SK-N-SH (cell line): ENCODE results near the gene MYO5C. TPM values are rescaled to one million over a fixed set of nuclear protein-coding genes. Genes with fewer than 3 reads are reported as not detected.

Experiments used
- CTCF ChIA-PET: fragments of 300-600, 350-600 bp; formaldehyde crosslinking; extraction: SDS; loops from one replicate; lab custom pipeline; 2021; lab: Yijun Ruan, JAX
- POLR2A ChIA-PET: fragments of 350-600 bp; sonication (Branson Sonifier 250); formaldehyde crosslinking; extraction: SDS; loops from one replicate; lab custom pipeline; 2020; ENCODE audit warnings: antibody characterized with exemption, inconsistent platforms; lab: Yijun Ruan, JAX
- DNase-seq: peaks from one replicate; pipeline ENCODE4 v3.0.0; 2012
- H2AFZ ChIP-seq: fragments of 200-600 bp; sonication (generic); 2 replicates; pipeline ENCODE4 v1.8.1; 2016; ENCODE audit warnings: antibody characterized with exemption, mild to moderate bottlenecking, low read depth
- H3F3A ChIP-seq: fragments of 200-600 bp; sonication (generic); replicated peaks from 2 replicates; pipeline ENCODE3; 2016; ENCODE audit warnings: antibody characterized with exemption, mild to moderate bottlenecking; ENCODE audit not compliant: insufficient read depth
- H3K27ac ChIP-seq, 2 experiments: fragments of 200-500 bp in 1 of 2; fragments of 200-600 bp in 1 of 2; sonication (Bioruptor generic) in 1 of 2; sonication (generic), shearing (Covaris generic) in 1 of 2; 2 replicates each; pipeline versions ENCODE4 v1.5.1 to v1.6.1; 2014 to 2016; ENCODE audit warnings: low read depth in 2 of 2, inconsistent platforms in 1 of 2, low read length in 1 of 2, mild to moderate bottlenecking in 1 of 2, mixed read lengths in 1 of 2
- H3K27me3 ChIP-seq: fragments of 200-600 bp; sonication (generic), shearing (Covaris generic); 2 replicates; pipeline ENCODE4 v1.6.1; 2016; ENCODE audit warnings: mixed run types; ENCODE audit not compliant: insufficient read depth
- H3K36me3 ChIP-seq, 2 experiments: fragments of 200-500 bp in 1 of 2; fragments of 200-600 bp in 1 of 2; sonication (Bioruptor generic) in 1 of 2; sonication (generic) in 1 of 2; replicated peaks in 1 of 2; 2 replicates each; pipeline versions ENCODE3 to v1.5.1; 2014 to 2016; ENCODE audit warnings: low read length in 1 of 2, mild to moderate bottlenecking in 1 of 2; ENCODE audit not compliant: insufficient read depth in 2 of 2, control insufficient read depth in 1 of 2
- H3K4me1 ChIP-seq, 2 experiments: fragments of 200-500 bp in 1 of 2; fragments of 200-600 bp in 1 of 2; sonication (Bioruptor generic) in 1 of 2; sonication (generic), shearing (Covaris generic) in 1 of 2; 2 replicates each; pipeline versions ENCODE4 v1.5.1 to v1.6.1; 2014 to 2016; ENCODE audit warnings: low read depth in 1 of 2, low read length in 1 of 2, mixed run types in 1 of 2; ENCODE audit not compliant: insufficient read depth in 2 of 2, control insufficient read depth in 1 of 2
- H3K4me2 ChIP-seq: fragments of 200-600 bp; sonication (generic), shearing (Covaris generic); 2 replicates; pipeline ENCODE4 v1.6.1; 2017; ENCODE audit warnings: mixed run types
- H3K4me3 ChIP-seq, 2 experiments: fragments of 200-500 bp in 1 of 2; fragments of 200-600 bp in 1 of 2; sonication (Bioruptor generic) in 1 of 2; sonication (generic), shearing (Covaris generic) in 1 of 2; 2 replicates each; pipeline versions ENCODE4 v1.5.1 to v1.8.1; 2014 to 2016; ENCODE audit warnings: low read depth in 2 of 2, inconsistent platforms in 1 of 2, low read length in 1 of 2, mild to moderate bottlenecking in 1 of 2, mixed read lengths in 1 of 2, moderate library complexity in 1 of 2
- H3K79me2 ChIP-seq: fragments of 200-600 bp; sonication (generic); 2 replicates; pipeline ENCODE4 v1.8.1; 2017; ENCODE audit warnings: mild to moderate bottlenecking; ENCODE audit not compliant: insufficient read depth
- H3K9ac ChIP-seq: fragments of 200-600 bp; sonication (generic); 2 replicates; pipeline ENCODE4 v1.6.1; 2017; ENCODE audit warnings: mixed run types
- H3K9me2 ChIP-seq: fragments of 200-600 bp; sonication (generic); 2 replicates; pipeline ENCODE4 v1.6.1; 2017; ENCODE audit warnings: mixed run types
- H3K9me3 ChIP-seq: fragments of 200-600 bp; sonication (generic); 2 replicates; pipeline ENCODE4 v1.6.1; 2017; ENCODE audit warnings: mixed run types, mild to moderate bottlenecking, moderate library complexity
- H4K20me1 ChIP-seq: fragments of 200-600 bp; sonication (generic); 2 replicates; pipeline ENCODE4 v1.6.1; 2017; ENCODE audit warnings: mild to moderate bottlenecking, mixed run types; ENCODE audit not compliant: insufficient read depth
- ELF1 ChIP-seq: IDR thresholded peaks from 2 replicates; pipeline ENCODE4 v1.4.0; 2012
- EP300 ChIP-seq, 2 experiments: IDR thresholded peaks; 2 replicates each; pipeline versions ENCODE4 v1.4.0 to v1.6.1; 2012; ENCODE audit warnings: borderline replicate concordance in 1 of 2, low read depth in 1 of 2, low read length in 1 of 2
- FOSL2 ChIP-seq: IDR thresholded peaks from 2 replicates; pipeline ENCODE4 v1.4.0; 2012; ENCODE audit warnings: low read depth, mild to moderate bottlenecking, moderate library complexity, borderline replicate concordance
- GATA2 ChIP-seq: sonication (generic); formaldehyde crosslinking; IDR thresholded peaks from 2 replicates; pipeline ENCODE4 v1.5.0; 2020; ENCODE audit warnings: mild to moderate bottlenecking, missing genetic modification reagents
- JUND ChIP-seq: IDR thresholded peaks from 2 replicates; pipeline ENCODE4 v1.4.0; 2012
- NRF1 ChIP-seq: IDR thresholded peaks from 2 replicates; pipeline ENCODE4 v1.6.1; 2012; ENCODE audit warnings: low read depth, mild to moderate bottlenecking, low read length
- RXRA ChIP-seq: IDR thresholded peaks from 2 replicates; pipeline ENCODE4 v1.4.0; 2012; ENCODE audit warnings: low read depth, mild to moderate bottlenecking, borderline replicate concordance
- SMC3 ChIP-seq: IDR thresholded peaks from 2 replicates; pipeline ENCODE4 v1.6.1; 2012; ENCODE audit warnings: low read depth, low read length, improper control_type of control experiment
- TAF1 ChIP-seq: IDR thresholded peaks from 2 replicates; pipeline ENCODE4 v1.6.1; 2012; ENCODE audit warnings: low read depth, mild to moderate bottlenecking, low read length, moderate library complexity, borderline replicate concordance
- TCF12 ChIP-seq: IDR thresholded peaks from 2 replicates; pipeline ENCODE4 v1.4.0; 2012
- YY1 ChIP-seq: IDR thresholded peaks from 2 replicates; pipeline ENCODE4 v1.4.0; 2012; ENCODE audit warnings: low read depth, mild to moderate bottlenecking
- WGBS: methylation state at CpG from one replicate; pipeline ENCODE4 v1.1.6; 2017; ENCODE audit warnings: low lambda C conversion rate; 5-methylcytosine and 5-hydroxymethylcytosine counted together
- polyA plus RNA-seq, 3 experiments: library from polyadenylated mRNA; depleted of rRNA; stranded (reverse); fragments of >200 nt; gene quantifications; 2 replicates each; pipeline ENCODE4 v1.2.3, GENCODE V29; 2012
- TF ChIP-seq, protein P1 (sequence below): IDR thresholded peaks from 2 replicates; pipeline ENCODE4 v1.6.1; 2012; ENCODE audit warnings: mild to moderate bottlenecking, low read depth, low read length, moderate library complexity
- TF ChIP-seq, protein P2 (sequence below): IDR thresholded peaks from 2 replicates; pipeline ENCODE4 v1.4.0; 2012; ENCODE audit warnings: low read depth

Gene MYO5C
- polyA plus RNA-seq, 1 of the 3 experiments (the other 2 are of a cell fraction) = 0.99 TPM

DNA sequence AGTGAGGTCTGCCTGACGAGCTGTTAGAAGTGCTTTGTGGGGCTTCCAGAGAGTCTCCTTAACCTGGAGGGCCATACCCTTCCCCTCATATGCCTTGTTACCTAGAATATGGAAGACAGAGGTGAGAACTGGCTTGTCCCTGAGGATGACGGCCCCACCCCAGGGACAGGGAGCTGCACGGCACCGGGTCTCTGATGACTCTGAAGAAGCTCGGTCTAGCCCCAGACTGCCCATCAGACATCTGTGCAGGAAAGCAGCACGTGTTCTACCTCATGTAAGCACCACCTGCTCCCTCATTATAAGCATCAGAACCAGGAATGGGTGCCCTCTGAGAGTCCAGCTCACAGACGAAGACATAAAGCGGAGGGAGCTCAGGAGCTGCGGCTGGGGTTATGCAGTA is 18.0 kb downstream of the MYO5C start:
- Histone ChIP-seq H3K9me2 (no peaks in the 10 kb centered on the region), H3K36me3 (no peaks in the 10 kb centered on the region), H3K4me3 (no peak overlapping the region), H3K4me2 (no peak overlapping the region), H3K9ac (no peak overlapping the region), H3K27ac (no peak overlapping the region), H3K79me2 (no peaks in the 10 kb centered on the region), H4K20me1 (no peaks in the 10 kb centered on the region), H3K27me3 (no peaks in the 10 kb centered on the region), H3F3A (no peaks in the 10 kb centered on the region), H2AFZ (no peak overlapping the region), H3K4me1 (peaks cover 0 to 15% of the 10 kb centered on the region in 2 experiments; a peak in 1 of 4 replicates), H3K9me3 (no peaks in the 10 kb centered on the region)
- no peak for DNase-seq
- ChIA-PET POLR2A (no interaction called here), CTCF (interaction anchor here (1.1 kb wide), 1 partner anchor 16 kb away, joined by 3 read pairs; no protein-coding TSS in a partner anchor)
- no peak for TF ChIP-seq SMC3
- TF ChIP-seq EP300 (IDR thresholded peaks at IDR 0.05; ENCODE audit: borderline replicate concordance in 1 of 2, low read depth in 1 of 2, low read length in 1 of 2) = no peak
- no peak for TF ChIP-seq YY1
- 88% methylated on average over 9 of the region's 9 CpGs for WGBS

DNA sequence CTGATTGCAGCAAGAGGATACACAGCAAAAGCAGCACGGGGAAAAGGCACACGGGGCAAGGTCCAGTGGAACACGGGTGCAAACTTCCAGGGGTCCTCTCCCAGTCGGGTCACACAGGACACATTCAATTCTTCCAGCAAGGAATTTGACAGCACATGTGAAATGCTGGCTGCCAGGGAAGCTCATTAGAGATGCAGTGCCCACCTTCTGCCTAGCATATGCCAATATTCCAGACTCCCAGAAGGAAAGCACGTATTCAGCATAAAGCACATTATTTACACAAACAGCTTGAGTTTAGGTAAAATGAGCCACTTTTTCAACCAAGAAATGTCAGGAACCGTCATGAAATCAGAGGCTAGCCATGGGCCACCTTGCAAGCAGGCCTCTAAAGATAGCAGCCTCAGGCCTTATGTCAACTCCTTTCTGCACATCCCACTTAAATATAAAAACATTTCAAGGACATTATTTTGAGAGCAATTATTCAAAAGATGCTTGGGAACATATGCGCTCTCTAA is 19.3 kb downstream of the MYO5C start:
- CTCF ChIA-PET = no interaction called here
- no peaks in the 10 kb centered on the region for H3K36me3 ChIP-seq

More for the DNA sequence above, 19.3 kb downstream of the MYO5C start:
- Histone ChIP-seq H4K20me1 (no peaks in the 10 kb centered on the region), H3K4me1 (peaks cover 0 to 9% of the 10 kb centered on the region in 2 experiments; a peak in 1 of 4 replicates)
- no peak for TF ChIP-seq ELF1
- no peak for TF ChIP-seq JUND
- no peak for TF ChIP-seq GATA2 (CRISPR knock-in tag)
- TF ChIP-seq TCF12 = no peak
- TF ChIP-seq RXRA = no peak
- TF ChIP-seq YY1 = no peak
- no peak for TF ChIP-seq NRF1
- TF ChIP-seq, protein P1, sequence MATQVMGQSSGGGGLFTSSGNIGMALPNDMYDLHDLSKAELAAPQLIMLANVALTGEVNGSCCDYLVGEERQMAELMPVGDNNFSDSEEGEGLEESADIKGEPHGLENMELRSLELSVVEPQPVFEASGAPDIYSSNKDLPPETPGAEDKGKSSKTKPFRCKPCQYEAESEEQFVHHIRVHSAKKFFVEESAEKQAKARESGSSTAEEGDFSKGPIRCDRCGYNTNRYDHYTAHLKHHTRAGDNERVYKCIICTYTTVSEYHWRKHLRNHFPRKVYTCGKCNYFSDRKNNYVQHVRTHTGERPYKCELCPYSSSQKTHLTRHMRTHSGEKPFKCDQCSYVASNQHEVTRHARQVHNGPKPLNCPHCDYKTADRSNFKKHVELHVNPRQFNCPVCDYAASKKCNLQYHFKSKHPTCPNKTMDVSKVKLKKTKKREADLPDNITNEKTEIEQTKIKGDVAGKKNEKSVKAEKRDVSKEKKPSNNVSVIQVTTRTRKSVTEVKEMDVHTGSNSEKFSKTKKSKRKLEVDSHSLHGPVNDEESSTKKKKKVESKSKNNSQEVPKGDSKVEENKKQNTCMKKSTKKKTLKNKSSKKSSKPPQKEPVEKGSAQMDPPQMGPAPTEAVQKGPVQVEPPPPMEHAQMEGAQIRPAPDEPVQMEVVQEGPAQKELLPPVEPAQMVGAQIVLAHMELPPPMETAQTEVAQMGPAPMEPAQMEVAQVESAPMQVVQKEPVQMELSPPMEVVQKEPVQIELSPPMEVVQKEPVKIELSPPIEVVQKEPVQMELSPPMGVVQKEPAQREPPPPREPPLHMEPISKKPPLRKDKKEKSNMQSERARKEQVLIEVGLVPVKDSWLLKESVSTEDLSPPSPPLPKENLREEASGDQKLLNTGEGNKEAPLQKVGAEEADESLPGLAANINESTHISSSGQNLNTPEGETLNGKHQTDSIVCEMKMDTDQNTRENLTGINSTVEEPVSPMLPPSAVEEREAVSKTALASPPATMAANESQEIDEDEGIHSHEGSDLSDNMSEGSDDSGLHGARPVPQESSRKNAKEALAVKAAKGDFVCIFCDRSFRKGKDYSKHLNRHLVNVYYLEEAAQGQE = no peak
- no peak for TF ChIP-seq TAF1
- no peak for TF ChIP-seq FOSL2
- TF ChIP-seq, protein P2, sequence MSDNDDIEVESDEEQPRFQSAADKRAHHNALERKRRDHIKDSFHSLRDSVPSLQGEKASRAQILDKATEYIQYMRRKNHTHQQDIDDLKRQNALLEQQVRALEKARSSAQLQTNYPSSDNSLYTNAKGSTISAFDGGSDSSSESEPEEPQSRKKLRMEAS = no peak
- TF ChIP-seq, all 33 proteins: peak for 0
- no peak overlapping the region for H2AFZ ChIP-seq
- H3K79me2 ChIP-seq = no peaks in the 10 kb centered on the region
- no peaks in the 10 kb centered on the region for H3F3A ChIP-seq
- H3K9ac ChIP-seq = no peak overlapping the region
- WGBS = 80% methylated on average over 6 of the region's 7 CpGs
- H3K4me2 ChIP-seq = no peak overlapping the region
- no peaks in the 10 kb centered on the region for H3K9me2 ChIP-seq
- no peaks in the 10 kb centered on the region for H3K9me3 ChIP-seq
- H3K4me3 ChIP-seq = no peak overlapping the region
- no peaks in the 10 kb centered on the region for H3K27me3 ChIP-seq
- POLR2A ChIA-PET = no interaction called here
- H3K27ac ChIP-seq = no peak overlapping the region
- no peak for DNase-seq
